BLaER1 treated with 17β-estradiol and CSF1 and Interleukin-3, amounts not matched to agents 10 nM and 100 nM (cell line): Measurements from ENCODE around the gene MAP9.
"Not testable (repeated sequence)": the region's sequence is repeated elsewhere in the genome, so short reads cannot be mapped to it uniquely, and the experiment has no call there.

Experiments used
- H3K27ac ChIP-seq, 11 experiments: shearing (Covaris generic); formaldehyde crosslinking; 2 replicates each; pipeline ENCODE4 v1.8.1; 2022
- H3K27me3 ChIP-seq, 11 experiments: shearing (Covaris generic); formaldehyde crosslinking; 2 replicates each; pipeline ENCODE4 v1.8.1; 2022
- H3K36me3 ChIP-seq, 11 experiments: shearing (Covaris generic); formaldehyde crosslinking; 2 replicates each; pipeline ENCODE4 v1.8.1; 2022
- H3K4me1 ChIP-seq, 10 experiments: shearing (Covaris generic); formaldehyde crosslinking; 2 replicates each; pipeline ENCODE4 v1.8.1; 2022
- H3K4me2 ChIP-seq, 11 experiments: shearing (Covaris generic); formaldehyde crosslinking; 2 replicates each; pipeline ENCODE4 v1.8.1; 2022
- H3K4me3 ChIP-seq, 10 experiments: shearing (Covaris generic); formaldehyde crosslinking; 2 replicates each; pipeline ENCODE4 v1.8.1; 2022
- H3K9ac ChIP-seq, 11 experiments: shearing (Covaris generic); formaldehyde crosslinking; 2 replicates each; pipeline ENCODE4 v1.8.1; 2022
- H3K9me3 ChIP-seq, 11 experiments: shearing (Covaris generic); formaldehyde crosslinking; replicated peaks in 1 of 11; 2 replicates each; pipeline ENCODE4 v1.8.1; 2022
- H4K20me1 ChIP-seq, 11 experiments: shearing (Covaris generic); formaldehyde crosslinking; 2 replicates each; pipeline ENCODE4 v1.8.1; 2022
- Cebpa-rat ChIP-seq, 11 experiments: shearing (Covaris generic); IDR thresholded peaks; 2 replicates each; pipeline ENCODE4 v1.8.1; 2022

MAP9 gene

DNA sequence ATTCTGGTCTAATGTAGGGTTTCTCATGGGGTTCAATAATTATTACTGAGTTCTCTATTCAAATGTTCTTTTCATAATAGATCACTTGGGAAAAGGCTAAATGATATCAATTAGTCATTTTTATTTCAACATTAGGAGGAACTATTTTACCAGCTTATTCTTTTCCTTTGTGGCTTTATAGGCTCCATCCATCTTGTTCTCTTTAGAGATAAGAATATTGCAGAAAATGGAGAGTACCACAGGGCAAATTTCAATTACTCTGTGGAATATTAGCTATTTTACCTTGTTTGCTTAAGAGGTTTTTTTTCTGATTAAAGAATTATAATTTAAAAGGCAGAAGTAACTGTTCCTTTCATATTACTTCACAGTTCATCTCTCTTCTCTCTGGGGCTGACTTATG, 55.8 kb downstream of the MAP9 start:
- Histone ChIP-seq H3K9me3 (no peaks in the 10 kb centered on the region), H3K4me2 (no peak overlapping the region), H4K20me1 (no peaks in the 10 kb centered on the region), H3K4me3 (no peak overlapping the region), H3K9ac (no peak overlapping the region), H3K36me3 (no peaks in the 10 kb centered on the region), H3K4me1 (no peaks in the 10 kb centered on the region), H3K27ac (no peak overlapping the region), H3K27me3 (no peaks in the 10 kb centered on the region)
- no peak for TF ChIP-seq Cebpa-rat (IDR thresholded peaks at IDR 0.05)

GRCh38 chr4:155319516-155319915, 57.2 kb downstream of the MAP9 start:
- TF ChIP-seq Cebpa-rat (IDR thresholded peaks at IDR 0.05): no peak
- H3K9me3 ChIP-seq: peaks cover 6 to 12% (median 9%) of the 10 kb centered on the region in 11 experiments; a peak in 17 of 22 replicates
- no peaks in the 10 kb centered on the region for H3K36me3 ChIP-seq
- H3K9ac ChIP-seq: no peak overlapping the region
- H3K4me1 ChIP-seq: no peaks in the 10 kb centered on the region
- no peak overlapping the region for H3K4me3 ChIP-seq
- H3K27me3 ChIP-seq: no peaks in the 10 kb centered on the region
- H4K20me1 ChIP-seq: no peaks in the 10 kb centered on the region
- no peak overlapping the region for H3K27ac ChIP-seq
- no peak overlapping the region for H3K4me2 ChIP-seq

GRCh38 chr4:155312027-155312426, 64.7 kb downstream of the MAP9 start:
- not testable (repeated sequence) for H4K20me1 ChIP-seq, H3K9ac ChIP-seq, H3K27ac ChIP-seq, H3K4me3 ChIP-seq, H3K27me3 ChIP-seq, H3K36me3 ChIP-seq, H3K4me1 ChIP-seq, H3K4me2 ChIP-seq
- peaks cover 6 to 14% (median 11%) of the 10 kb centered on the region in 11 experiments; a peak in 17 of 22 replicates for H3K9me3 ChIP-seq

GRCh38 chr4:155307731-155308277, 69.0 kb downstream of the MAP9 start:
- TF ChIP-seq Cebpa-rat (IDR thresholded peaks at IDR 0.05): no peak
- H3K9ac ChIP-seq: no peak overlapping the region
- H3K4me3 ChIP-seq: no peak overlapping the region
- H4K20me1 ChIP-seq: no peaks in the 10 kb centered on the region
- no peaks in the 10 kb centered on the region for H3K9me3 ChIP-seq
- no peaks in the 10 kb centered on the region for H3K27me3 ChIP-seq
- no peak overlapping the region for H3K4me2 ChIP-seq
- H3K36me3 ChIP-seq: no peaks in the 10 kb centered on the region
- no peak overlapping the region for H3K27ac ChIP-seq
- peaks cover 0 to 8% (median 0%) of the 10 kb centered on the region in 10 experiments; a peak in 3 of 20 replicates for H3K4me1 ChIP-seq

- Histone ChIP-seq H3K9ac (no peak overlapping the region), H3K27me3 (no peaks in the 10 kb centered on the region), H3K4me3 (no peak overlapping the region), H3K9me3 (no peaks in the 10 kb centered on the region), H4K20me1 (no peaks in the 10 kb centered on the region), H3K4me1 (peaks cover 0 to 8% (median 0%) of the 10 kb centered on the region in 10 experiments; a peak in 3 of 20 replicates), H3K36me3 (no peaks in the 10 kb centered on the region), H3K4me2 (no peak overlapping the region), H3K27ac (no peak overlapping the region)
- no peak for TF ChIP-seq Cebpa-rat (IDR thresholded peaks at IDR 0.05)
Measured at GRCh38 chr4:155305619-155306018, 71.1 kb downstream of the MAP9 start.

- H3K4me2 ChIP-seq: peak overlapping the region in 2 of 11 experiments; percentile 13 to 26; a peak in 3 of 22 replicates
- no peaks in the 10 kb centered on the region for H3K36me3 ChIP-seq
- no peak overlapping the region for H3K9ac ChIP-seq
- no peaks in the 10 kb centered on the region for H3K27me3 ChIP-seq
- TF ChIP-seq Cebpa-rat (IDR thresholded peaks at IDR 0.05): no peak
- H3K4me1 ChIP-seq: peaks cover 0 to 8% (median 0%) of the 10 kb centered on the region in 10 experiments; a peak in 3 of 20 replicates
- no peaks in the 10 kb centered on the region for H4K20me1 ChIP-seq
- no peak overlapping the region for H3K4me3 ChIP-seq
- peaks cover 0 to 5% (median 2%) of the 10 kb centered on the region in 11 experiments; a peak in 10 of 22 replicates for H3K9me3 ChIP-seq
- H3K27ac ChIP-seq: no peak overlapping the region
Measured at GRCh38 chr4:155304375-155304774, 72.4 kb downstream of the MAP9 start.

DNA sequence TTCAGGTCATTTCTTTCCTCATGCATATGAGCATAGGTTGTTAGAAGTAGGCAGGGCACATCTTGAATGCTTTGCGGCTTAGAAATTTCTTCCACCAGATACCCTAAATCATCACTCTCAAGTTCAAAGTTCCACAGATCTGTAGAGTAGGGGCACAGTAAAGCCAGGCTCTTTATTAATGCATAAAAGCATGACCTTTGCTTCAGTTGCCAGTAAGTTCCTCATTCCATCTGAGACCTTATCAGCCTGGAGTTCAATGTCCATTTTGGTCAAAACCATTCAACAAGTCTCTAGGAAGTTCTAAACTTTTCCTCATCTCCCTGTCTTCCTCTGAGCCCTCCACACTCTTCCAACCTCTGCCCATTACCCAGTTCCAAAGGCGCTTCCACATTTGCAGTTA, 77.7 kb downstream of the MAP9 start:
- no peak overlapping the region for H3K27ac ChIP-seq
- H3K36me3 ChIP-seq: no peaks in the 10 kb centered on the region
- H4K20me1 ChIP-seq: no peaks in the 10 kb centered on the region
- peaks cover 0 to 10% (median 0%) of the 10 kb centered on the region in 10 experiments; a peak in 2 of 20 replicates for H3K4me1 ChIP-seq
- peaks cover 21 to 29% (median 25%) of the 10 kb centered on the region in 11 experiments for H3K9me3 ChIP-seq
- no peak overlapping the region for H3K4me2 ChIP-seq
- H3K27me3 ChIP-seq: no peaks in the 10 kb centered on the region
- H3K4me3 ChIP-seq: no peak overlapping the region
- no peak for TF ChIP-seq Cebpa-rat (IDR thresholded peaks at IDR 0.05)
- no peak overlapping the region for H3K9ac ChIP-seq
